Stimulated activated CD8-positive, alpha-beta memory T cell treated with anti-CD3 and anti-CD28 coated beads, Interleukin-12 subunit alpha, Interleukin-12 subunit beta, amount 100 ng/mL, for 1 hour (primary cell): ENCODE results near the gene MRPS26.
"Not testable (repeated sequence)": the region's sequence is repeated elsewhere in the genome, so short reads cannot be mapped to it uniquely, and the experiment has no call there.

Experiments
- DNase-seq: peaks from one replicate; pipeline ENCODE4 v3.0.0-alpha.2; 2020; ENCODE audit warnings: low read depth

MRPS26 gene

DNA sequence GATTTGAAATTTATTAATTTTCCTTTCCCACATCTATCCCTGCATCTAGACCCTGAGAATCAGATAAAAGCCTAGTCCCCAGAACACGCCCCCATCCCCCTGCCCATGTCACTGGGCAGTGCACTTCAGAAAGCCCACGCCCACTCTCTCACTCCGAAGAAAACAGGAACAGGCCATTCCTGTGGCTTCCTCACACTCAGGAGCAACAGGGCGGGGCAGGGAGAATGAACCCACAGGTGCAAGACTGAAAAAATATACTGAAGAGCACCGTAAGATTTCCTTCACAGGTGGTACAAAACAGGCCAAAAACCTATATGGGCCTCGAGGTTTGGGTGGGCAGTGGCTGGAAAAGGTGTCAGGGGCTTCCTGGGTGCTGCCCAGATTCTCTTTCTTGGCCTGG is 29.0 kb downstream of the MRPS26 start:
- DNase-seq, result no peak

DNA sequence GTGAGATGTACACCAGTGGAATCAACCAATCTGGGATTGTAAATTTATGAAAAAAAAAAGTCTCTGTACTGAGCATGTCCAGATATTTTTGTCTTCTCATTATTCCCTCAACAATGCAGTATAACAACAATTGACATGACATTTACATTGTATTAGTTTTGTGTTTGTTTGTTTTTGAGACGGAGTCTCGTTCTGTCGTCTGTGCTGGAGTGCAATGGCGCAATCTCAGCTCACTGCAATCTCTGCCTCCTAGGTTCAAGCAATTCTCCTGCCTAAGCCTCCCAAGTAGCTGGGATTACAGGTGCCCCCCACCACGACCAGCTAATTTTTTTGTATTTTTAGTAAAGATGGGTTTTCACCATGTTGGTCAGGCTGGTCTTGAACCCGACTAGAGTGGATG is 29.5 kb downstream of the MRPS26 start:
- not testable (repeated sequence) for DNase-seq

- DNase-seq, result no peak
Measured at GRCh38 chr20:3077618-3078134, 31.8 kb downstream of the MRPS26 start.

GRCh38 chr20:3080939-3081388 is 35.1 kb downstream of the MRPS26 start:
- no peak for DNase-seq

DNA sequence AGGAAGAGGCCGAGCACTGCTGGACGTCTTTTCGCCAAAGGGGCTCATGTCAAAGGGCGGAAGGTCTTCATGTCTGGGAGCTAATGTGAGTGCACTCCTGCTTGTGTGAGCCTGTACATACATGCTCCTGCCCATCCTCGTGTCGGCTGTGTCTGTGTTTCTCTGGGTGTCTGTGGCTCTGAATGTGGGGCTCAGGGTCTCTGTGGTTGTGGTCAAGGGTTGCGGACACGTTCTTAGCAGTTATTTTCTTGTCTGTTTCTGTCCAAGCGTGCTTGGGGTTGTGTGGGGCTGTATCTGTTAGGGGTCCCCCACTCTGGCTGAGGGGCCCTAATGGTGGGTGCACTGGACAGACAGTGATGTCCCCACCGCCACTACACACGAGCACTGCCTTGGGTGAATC is 35.8 kb downstream of the MRPS26 start:
- DNase-seq, result no peak

- DNase-seq, result no peak
Measured at GRCh38 chr20:3082306-3082951, 36.6 kb downstream of the MRPS26 start.

DNA sequence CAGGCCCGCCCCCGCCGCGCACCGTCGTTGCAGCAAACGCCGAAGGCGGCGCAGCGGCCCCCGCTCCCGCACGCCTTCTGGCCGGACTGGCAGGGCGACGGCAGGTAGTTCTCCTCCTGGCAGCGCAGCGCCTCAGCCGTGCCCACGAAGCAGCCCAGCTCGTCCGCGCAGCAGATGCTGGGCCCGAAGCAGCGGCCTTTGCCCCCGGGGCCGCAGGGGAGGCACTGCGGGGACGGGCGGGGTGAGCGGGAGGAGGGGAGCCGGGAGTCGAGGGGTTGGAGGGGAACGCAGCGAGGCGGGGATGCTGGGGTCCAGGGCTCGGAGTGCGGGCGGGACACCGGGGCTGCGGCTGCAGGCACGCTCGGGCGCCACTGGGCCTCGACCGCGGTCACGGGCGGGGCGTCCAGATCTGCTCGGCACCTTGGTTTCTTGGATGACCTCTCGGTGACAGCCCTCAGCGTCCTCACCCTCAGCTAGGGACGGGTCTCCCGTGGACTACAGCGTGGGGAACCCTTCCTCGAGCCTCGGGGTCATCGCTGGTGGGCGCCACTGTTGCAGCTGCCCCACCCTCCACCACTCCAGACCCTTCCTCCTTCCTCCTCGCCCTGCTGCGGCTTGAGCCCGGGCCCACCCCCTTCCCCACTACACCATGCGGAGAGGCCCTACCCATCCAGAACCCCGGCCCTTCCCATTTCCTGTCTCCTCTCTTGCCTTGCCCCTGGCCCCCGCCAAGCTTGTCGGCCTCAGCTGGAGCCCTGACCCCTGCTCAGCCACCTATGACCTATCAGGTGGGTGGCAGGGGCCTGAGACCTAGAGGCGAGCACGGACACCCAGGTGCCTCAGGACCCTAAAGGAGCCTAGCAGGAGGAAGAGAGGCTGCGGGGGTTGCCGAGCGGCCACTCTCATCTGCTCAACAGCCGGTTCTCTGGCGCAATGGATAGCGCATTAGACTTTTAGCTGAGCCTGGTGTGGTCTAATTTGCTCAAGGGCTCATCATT is 37.4 kb downstream of the MRPS26 start:
- no peak for DNase-seq

DNA sequence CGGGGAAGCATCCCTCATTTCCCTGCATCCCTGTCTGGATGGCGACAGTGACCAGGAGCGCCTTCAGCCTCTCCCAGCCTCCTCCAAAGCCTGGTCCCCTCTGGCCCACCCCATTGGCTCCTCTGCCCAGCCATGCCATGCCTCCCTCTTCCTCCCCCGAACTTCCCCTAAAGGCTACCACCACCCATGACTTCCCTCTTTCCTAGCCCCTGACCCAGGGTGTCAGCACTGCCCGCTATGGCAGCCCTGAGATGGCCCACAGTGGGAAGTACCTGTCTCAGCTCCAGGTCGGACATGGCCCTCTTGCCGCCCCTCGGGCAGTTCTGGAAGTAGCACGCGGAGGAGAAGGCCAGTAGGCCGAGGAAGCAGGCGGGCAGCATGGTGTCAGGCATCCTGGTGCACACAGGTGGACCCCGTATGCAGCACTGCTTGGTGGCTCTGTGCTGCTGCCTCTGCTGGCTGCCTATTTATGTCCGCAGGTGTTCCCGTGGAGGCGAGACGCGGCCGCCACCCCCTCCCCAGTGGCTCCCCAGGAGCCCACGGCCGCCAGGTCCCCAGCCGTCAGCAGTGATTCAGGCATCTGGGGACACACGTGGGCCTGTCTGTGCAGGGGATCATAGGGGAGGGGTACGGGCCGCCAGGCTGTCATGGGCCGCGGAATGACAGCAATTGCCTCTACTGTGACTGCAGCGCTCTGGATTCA is 38.6 kb downstream of the MRPS26 start, which contains the start of gene AVP:
TSS of gene AVP (minus strand) at position 442 of the 703 bp plus-strand sequence. CDS start at position 392, 50 bp downstream.
- DNase-seq, result no peak

- no peak for DNase-seq
Measured at GRCh38 chr20:3084986-3085360, 39.1 kb downstream of the MRPS26 start.

- no peak for DNase-seq
Measured at GRCh38 chr20:3085571-3086072, 39.8 kb downstream of the MRPS26 start.

GRCh38 chr20:3088031-3088430 is 42.2 kb downstream of the MRPS26 start:
- no peak for DNase-seq

GRCh38 chr20:3090565-3090964 is 44.7 kb downstream of the MRPS26 start:
- DNase-seq, result no peak

GRCh38 chr20:3092611-3093379 is 46.9 kb downstream of the MRPS26 start:
- no peak for DNase-seq

DNA sequence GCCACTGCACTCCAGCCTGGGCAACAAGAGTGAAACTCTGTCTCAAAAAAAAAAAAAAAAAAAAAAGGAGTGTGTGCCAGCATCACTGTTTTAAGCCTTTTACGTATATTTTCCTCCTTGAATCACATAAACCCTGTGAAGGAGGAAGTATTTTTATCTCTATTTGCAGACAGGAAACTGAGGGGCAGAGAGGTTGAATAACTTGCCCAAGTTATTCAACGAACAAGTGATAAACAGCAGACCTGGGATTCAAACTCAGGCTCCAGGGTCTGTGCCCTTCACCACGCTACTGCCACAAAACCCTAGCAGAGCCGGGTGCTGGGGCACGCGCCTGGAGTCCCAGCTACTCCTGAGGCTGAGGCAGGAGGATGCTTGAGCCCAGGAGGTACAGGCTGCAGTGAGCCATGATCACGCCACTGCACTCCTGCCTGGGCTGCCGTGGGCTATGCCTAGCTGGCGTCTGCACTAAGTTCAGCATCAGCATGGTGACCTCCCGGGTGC is 48.1 kb downstream of the MRPS26 start:
- no peak for DNase-seq

DNA sequence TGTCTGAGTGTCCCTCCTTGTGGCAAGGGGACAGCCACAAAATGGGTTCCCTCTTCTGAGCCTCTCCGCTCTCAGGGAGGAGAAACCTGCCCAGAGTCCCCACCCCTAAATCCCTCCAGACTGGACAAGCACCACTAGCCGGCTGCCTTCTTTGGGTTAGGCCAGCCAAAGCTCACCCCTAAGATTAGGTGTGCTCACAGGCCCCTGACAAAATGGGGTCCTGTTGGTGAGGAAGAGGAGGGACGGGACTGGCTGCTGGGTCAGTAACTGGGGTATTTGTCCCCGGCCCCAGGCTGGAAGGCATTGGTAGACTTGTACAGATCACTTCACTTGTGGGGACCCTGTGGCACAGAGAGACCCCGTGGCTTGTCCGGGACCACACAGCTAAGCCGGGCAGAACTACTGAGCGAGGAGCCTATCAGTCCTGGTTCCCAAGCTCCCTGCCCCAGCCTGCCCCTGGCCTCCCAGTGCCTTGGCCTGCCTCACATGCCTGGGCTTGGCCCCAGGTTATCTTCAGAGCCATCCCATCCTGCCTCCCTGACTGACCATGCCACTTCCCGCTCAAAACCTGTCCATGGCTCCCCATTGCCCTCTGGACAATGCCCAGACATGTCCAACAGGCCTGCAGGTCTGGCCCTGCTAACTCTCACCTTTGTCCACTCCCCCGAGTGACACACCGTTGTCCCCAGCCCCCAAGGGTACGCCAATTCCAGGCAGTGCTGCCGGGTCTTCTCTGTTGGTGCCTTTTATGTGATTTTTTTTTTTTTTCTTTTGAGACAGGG is 49.2 kb downstream of the MRPS26 start:
- no peak for DNase-seq
